ENCODE measurements around the gene AFTPH. TPM values are rescaled to one million over a fixed set of nuclear protein-coding genes. Genes with fewer than 3 reads are reported as not detected.

Gene AFTPH
- total RNA-seq, 1 donor from 2014 or later = 32.2 TPM

DNA sequence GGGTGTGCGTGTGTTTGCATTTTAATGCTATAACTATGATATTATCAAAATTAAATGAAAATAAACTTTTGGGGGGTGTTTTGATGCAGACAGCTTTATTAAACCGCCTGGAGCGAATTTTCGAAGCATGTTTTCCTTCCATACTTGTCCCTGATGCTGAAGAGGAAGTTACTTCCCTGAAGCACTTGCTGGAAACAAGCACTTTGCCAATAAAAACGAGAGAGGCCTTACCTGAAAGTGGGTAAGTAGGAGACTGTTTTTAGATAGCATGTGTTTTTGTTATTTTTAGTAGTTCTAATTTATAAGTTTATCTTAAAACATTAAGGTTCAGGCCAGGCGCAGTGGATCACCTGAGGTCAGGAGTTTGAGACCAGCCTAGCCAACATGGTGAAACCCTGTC lies 43.3 kb downstream of the AFTPH start:
- peaks cover 5% of the 10 kb centered on the region for H3K4me1 Mint-ChIP-seq
- H3K36me3 Mint-ChIP-seq = peaks cover 10% of the 10 kb centered on the region
- no peaks in the 10 kb centered on the region for H3K9me3 Mint-ChIP-seq

DNA sequence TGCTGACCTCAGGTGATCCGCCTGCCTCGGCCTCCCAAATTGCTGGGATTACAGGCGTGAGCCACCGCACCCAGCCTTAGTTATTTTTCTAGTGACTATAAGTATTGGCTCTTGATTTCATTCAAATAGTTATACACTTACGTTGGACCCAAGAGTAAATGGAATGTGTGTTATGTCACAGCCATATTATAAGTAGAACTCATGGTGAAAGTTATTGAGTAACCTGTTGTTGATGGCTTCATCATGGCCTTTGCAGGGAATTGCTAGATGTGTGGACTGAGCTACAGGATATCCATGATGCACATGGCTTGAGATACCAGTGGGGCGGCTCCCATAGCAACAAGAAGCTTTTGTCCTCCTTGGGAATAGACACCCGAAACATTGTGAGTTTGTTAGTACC lies 44.7 kb downstream of the AFTPH start:
- no peak for DNase-seq (ENCODE audit: low spot score)
- H3K36me3 ChIP-seq = no peaks in the 10 kb centered on the region
- H3K4me2 ChIP-seq = no peak overlapping the region
- peaks cover 3% of the 10 kb centered on the region for H3K4me1 Mint-ChIP-seq
- no peaks in the 10 kb centered on the region for H3F3A ChIP-seq (ENCODE audit: low read depth)
- no peaks in the 10 kb centered on the region for H3K27me3 ChIP-seq
- H3K4me3 ChIP-seq = no peak overlapping the region
- H3K4me3 Mint-ChIP-seq = no peak overlapping the region
- peaks cover 10% of the 10 kb centered on the region for H3K36me3 Mint-ChIP-seq
- no peaks in the 10 kb centered on the region for H3K27me3 Mint-ChIP-seq (ENCODE audit: insufficient read depth, low read depth)
- H3K9ac ChIP-seq = no peak overlapping the region
- TF ChIP-seq EZH2 (IDR thresholded peaks at IDR 0.05) (no peak), EZH2phosphoT487 (IDR thresholded peaks at IDR 0.05) (no peak)
- TF ChIP-seq, protein P1, sequence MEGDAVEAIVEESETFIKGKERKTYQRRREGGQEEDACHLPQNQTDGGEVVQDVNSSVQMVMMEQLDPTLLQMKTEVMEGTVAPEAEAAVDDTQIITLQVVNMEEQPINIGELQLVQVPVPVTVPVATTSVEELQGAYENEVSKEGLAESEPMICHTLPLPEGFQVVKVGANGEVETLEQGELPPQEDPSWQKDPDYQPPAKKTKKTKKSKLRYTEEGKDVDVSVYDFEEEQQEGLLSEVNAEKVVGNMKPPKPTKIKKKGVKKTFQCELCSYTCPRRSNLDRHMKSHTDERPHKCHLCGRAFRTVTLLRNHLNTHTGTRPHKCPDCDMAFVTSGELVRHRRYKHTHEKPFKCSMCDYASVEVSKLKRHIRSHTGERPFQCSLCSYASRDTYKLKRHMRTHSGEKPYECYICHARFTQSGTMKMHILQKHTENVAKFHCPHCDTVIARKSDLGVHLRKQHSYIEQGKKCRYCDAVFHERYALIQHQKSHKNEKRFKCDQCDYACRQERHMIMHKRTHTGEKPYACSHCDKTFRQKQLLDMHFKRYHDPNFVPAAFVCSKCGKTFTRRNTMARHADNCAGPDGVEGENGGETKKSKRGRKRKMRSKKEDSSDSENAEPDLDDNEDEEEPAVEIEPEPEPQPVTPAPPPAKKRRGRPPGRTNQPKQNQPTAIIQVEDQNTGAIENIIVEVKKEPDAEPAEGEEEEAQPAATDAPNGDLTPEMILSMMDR (IDR thresholded peaks at IDR 0.05) = no peak
- H2AFZ ChIP-seq (replicated peaks) = no peak overlapping the region
- H4K20me1 ChIP-seq (ENCODE audit: low read depth) = no peaks in the 10 kb centered on the region
- H3K27ac ChIP-seq = no peak overlapping the region
- H3K79me2 ChIP-seq (ENCODE audit: low read depth) = no peaks in the 10 kb centered on the region
- H3K4me1 ChIP-seq = peaks cover 7% of the 10 kb centered on the region
- H3K27ac Mint-ChIP-seq = no peak overlapping the region
- no peaks in the 10 kb centered on the region for H3K9me3 ChIP-seq (ENCODE audit: low read depth)
- no peaks in the 10 kb centered on the region for H3K9me3 Mint-ChIP-seq

More for the DNA sequence above, 43.3 kb downstream of the AFTPH start:
- H3K4me3 Mint-ChIP-seq = no peak overlapping the region
- peaks cover 7% of the 10 kb centered on the region for H3K4me1 ChIP-seq
- H3K79me2 ChIP-seq (ENCODE audit: low read depth) = no peaks in the 10 kb centered on the region
- H3K27ac ChIP-seq = no peak overlapping the region
- TF ChIP-seq, protein P1 (IDR thresholded peaks at IDR 0.05) = no peak
- no peak for TF ChIP-seq EZH2 (IDR thresholded peaks at IDR 0.05)
- no peak for TF ChIP-seq EZH2phosphoT487 (IDR thresholded peaks at IDR 0.05)
- H4K20me1 ChIP-seq (ENCODE audit: low read depth) = no peaks in the 10 kb centered on the region
- no peak overlapping the region for H2AFZ ChIP-seq (replicated peaks)
- H3K36me3 ChIP-seq = no peaks in the 10 kb centered on the region
- DNase-seq (ENCODE audit: low spot score) = no peak
- H3K9ac ChIP-seq = no peak overlapping the region
- no peaks in the 10 kb centered on the region for H3F3A ChIP-seq (ENCODE audit: low read depth)
- H3K27me3 Mint-ChIP-seq (ENCODE audit: insufficient read depth, low read depth) = no peaks in the 10 kb centered on the region
- no peak overlapping the region for H3K27ac Mint-ChIP-seq
- H3K27me3 ChIP-seq = no peaks in the 10 kb centered on the region
- no peak overlapping the region for H3K4me2 ChIP-seq
- no peaks in the 10 kb centered on the region for H3K9me3 ChIP-seq (ENCODE audit: low read depth)
- no peak overlapping the region for H3K4me3 ChIP-seq

DNA sequence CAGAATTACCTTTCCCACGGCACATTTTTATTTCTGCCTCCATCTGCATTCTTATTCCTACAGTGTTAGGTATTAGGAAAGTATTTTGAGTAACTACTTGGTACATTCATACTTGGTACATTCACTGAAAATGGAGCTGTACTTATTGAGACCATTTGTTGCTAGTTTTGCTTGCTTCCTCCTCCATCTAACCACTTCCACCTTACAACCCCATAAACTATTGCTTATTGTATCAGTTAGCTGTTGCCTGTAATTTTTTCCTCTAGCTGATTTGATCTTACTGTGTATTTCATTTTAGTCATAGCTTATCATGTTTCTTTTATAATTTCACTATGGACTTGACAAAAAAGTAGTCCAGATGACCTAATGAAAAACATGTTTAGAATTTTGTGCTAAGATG lies 50.7 kb downstream of the AFTPH start:
- Mint-ChIP-seq H3K27me3 (ENCODE audit: insufficient read depth, low read depth) (no peaks in the 10 kb centered on the region), H3K9me3 (no peaks in the 10 kb centered on the region)
- no peaks in the 10 kb centered on the region for H3K4me1 ChIP-seq

More for the DNA sequence above, 50.7 kb downstream of the AFTPH start:
- DNase-seq (ENCODE audit: low spot score) = no peak
- no peak overlapping the region for H3K4me2 ChIP-seq
- H3K36me3 ChIP-seq = peaks cover 16% of the 10 kb centered on the region
- H3K27me3 ChIP-seq = no peaks in the 10 kb centered on the region
- H3K4me3 ChIP-seq = no peak overlapping the region
- TF ChIP-seq, protein P1 (IDR thresholded peaks at IDR 0.05) = no peak
- no peak for TF ChIP-seq EZH2phosphoT487 (IDR thresholded peaks at IDR 0.05)
- no peak for TF ChIP-seq EZH2 (IDR thresholded peaks at IDR 0.05)
- H3F3A ChIP-seq (ENCODE audit: low read depth) = no peaks in the 10 kb centered on the region
- H2AFZ ChIP-seq (replicated peaks) = no peak overlapping the region
- no peak overlapping the region for H3K4me3 Mint-ChIP-seq
- H3K9me3 ChIP-seq (ENCODE audit: low read depth) = no peaks in the 10 kb centered on the region
- H3K4me1 Mint-ChIP-seq = no peaks in the 10 kb centered on the region
- H3K36me3 Mint-ChIP-seq = peaks cover 15% of the 10 kb centered on the region
- H3K27ac Mint-ChIP-seq = no peak overlapping the region
- H3K27ac ChIP-seq = no peak overlapping the region
- no peak overlapping the region for H3K9ac ChIP-seq
- H4K20me1 ChIP-seq (ENCODE audit: low read depth) = no peaks in the 10 kb centered on the region
- no peaks in the 10 kb centered on the region for H3K79me2 ChIP-seq (ENCODE audit: low read depth)
